Measurements from ENCODE around the gene STRN3.

- TF ChIP-seq EZH2phosphoT487 (IDR thresholded peaks at IDR 0.05; ENCODE audit: insufficient read depth, low read depth) = no peak
- TF ChIP-seq EZH2 (IDR thresholded peaks at IDR 0.05; ENCODE audit: insufficient read depth, poor library complexity, severe bottlenecking) = no peak
These were observed 22.9 kb downstream of the STRN3 start for GRCh38 chr14:31003284-31003683.

Measured in GM23248 (cell line).